IMR-90 (cell line): ENCODE data around the gene RER1. TPM values are rescaled to one million over a fixed set of nuclear protein-coding genes. Genes with fewer than 3 reads are reported as not detected.

Experiments
- ATAC-seq: fragments of 200-7000 bp; cut with Tn5 transposase; 2 replicates; pipeline ENCODE4 v1.9.1; 2020; ENCODE audit warnings: low read depth, mild to moderate bottlenecking, moderate library complexity
- BruUV-seq: library from RNA; stranded (reverse); fragments of 400-500 nt; replicated peaks from 2 replicates; lab custom pipeline; 2021; lab: Mats Ljungman, UMichigan
- CTCF ChIA-PET: fragments of 300-600 bp; formaldehyde crosslinking; extraction: SDS; loops from one replicate; lab custom pipeline; 2021; ENCODE audit warnings: antibody characterized with exemption; lab: Yijun Ruan, JAX
- POLR2A ChIA-PET: fragments of 300-600 bp; sonication (Branson Sonifier 250); formaldehyde crosslinking; loops from one replicate; lab custom pipeline; 2022; ENCODE audit warnings: antibody characterized with exemption; ENCODE audit not compliant: unreplicated experiment; lab: Charles Lee
- DNase-seq: peaks from one replicate; pipeline ENCODE4 v3.0.0; 2013
- H2AFZ ChIP-seq: replicated peaks from 2 replicates; pipeline ENCODE3; 2013; ENCODE audit warnings: low read length, mild to moderate bottlenecking; ENCODE audit not compliant: poor library complexity
- H2AK5ac ChIP-seq: 2 replicates; pipeline ENCODE4 v1.6.1; 2013; ENCODE audit warnings: low read depth, low read length, inconsistent platforms
- H2AK9ac ChIP-seq: replicated peaks from 2 replicates; pipeline ENCODE3; 2013; ENCODE audit warnings: mild to moderate bottlenecking, low read depth, low read length, moderate library complexity; ENCODE audit not compliant: poor library complexity
- H2BK120ac ChIP-seq: 2 replicates; pipeline ENCODE4 v1.6.1; 2013; ENCODE audit warnings: low read depth, low read length, inconsistent platforms
- H2BK15ac ChIP-seq: 3 replicates; pipeline ENCODE4 v1.6.1; 2013; ENCODE audit warnings: low read depth, low read length, inconsistent platforms
- H2BK20ac ChIP-seq: 2 replicates; pipeline ENCODE4 v1.6.1; 2013; ENCODE audit warnings: low read depth, mild to moderate bottlenecking, inconsistent platforms, low read length, moderate library complexity
- H2BK5ac ChIP-seq: 2 replicates; pipeline ENCODE4 v1.6.1; 2013; ENCODE audit warnings: mild to moderate bottlenecking, low read depth, low read length, inconsistent platforms; ENCODE audit not compliant: poor library complexity, severe bottlenecking
- H3K14ac ChIP-seq: replicated peaks from 2 replicates; pipeline ENCODE4 v1.6.1; 2013; ENCODE audit warnings: low read depth, low read length, inconsistent platforms
- H3K18ac ChIP-seq: 2 replicates; pipeline ENCODE4 v1.6.1; 2013; ENCODE audit warnings: low read depth, low read length, control low read depth
- H3K23ac ChIP-seq: 2 replicates; pipeline ENCODE4 v1.6.1; 2013; ENCODE audit warnings: low read depth, low read length, inconsistent platforms
- H3K27ac ChIP-seq: 2 replicates; pipeline ENCODE4 v1.5.1; 2013; ENCODE audit warnings: mild to moderate bottlenecking, control low read depth, low read length; ENCODE audit not compliant: insufficient read depth
- H3K27me3 ChIP-seq: 2 replicates; pipeline ENCODE4 v1.6.1; 2013; ENCODE audit warnings: low read length; ENCODE audit not compliant: control insufficient read depth, insufficient read depth
- H3K36me3 ChIP-seq: 2 replicates; pipeline ENCODE4 v1.6.1; 2013; ENCODE audit warnings: low read length, mixed read lengths; ENCODE audit not compliant: control insufficient read depth, insufficient read depth
- H3K4ac ChIP-seq: 2 replicates; pipeline ENCODE4 v1.6.1; 2013; ENCODE audit warnings: low read depth, low read length, inconsistent platforms
- H3K4me1 ChIP-seq: 2 replicates; pipeline ENCODE4 v1.6.1; 2013; ENCODE audit warnings: low read length, mixed read lengths; ENCODE audit not compliant: control insufficient read depth, insufficient read depth
- H3K4me2 ChIP-seq: 2 replicates; pipeline ENCODE4 v1.6.1; 2013; ENCODE audit warnings: low read depth, mild to moderate bottlenecking, control low read depth, low read length, moderate library complexity
- H3K4me3 ChIP-seq: 2 replicates; pipeline ENCODE4 v1.5.1; 2013; ENCODE audit warnings: low read depth, mild to moderate bottlenecking, control low read depth, low read length, moderate library complexity; ENCODE audit not compliant: insufficient read depth
- H3K56ac ChIP-seq: 2 replicates; pipeline ENCODE4 v1.6.1; 2013; ENCODE audit warnings: low read length, inconsistent platforms; ENCODE audit not compliant: insufficient read depth; ENCODE audit errors: extremely low read depth
- H3K79me1 ChIP-seq, 2 experiments: 2 replicates each; pipeline ENCODE4 v1.6.1; 2013; ENCODE audit warnings: low read length in 2 of 2, inconsistent platforms in 1 of 2, low read depth in 1 of 2
- H3K9ac ChIP-seq: 2 replicates; pipeline ENCODE4 v1.6.1; 2013; ENCODE audit warnings: low read depth, low read length, control low read depth
- H3K9me1 ChIP-seq: 2 replicates; pipeline ENCODE4 v1.6.1; 2013; ENCODE audit warnings: low read length, inconsistent platforms; ENCODE audit not compliant: insufficient read depth
- H3K9me3 ChIP-seq: 2 replicates; pipeline ENCODE4 v1.6.1; 2013; ENCODE audit warnings: low read length; ENCODE audit not compliant: control insufficient read depth, insufficient read depth
- H4K20me1 ChIP-seq: 2 replicates; pipeline ENCODE4 v1.6.1; 2013; ENCODE audit warnings: low read length, inconsistent platforms; ENCODE audit not compliant: insufficient read depth
- H4K5ac ChIP-seq: 2 replicates; pipeline ENCODE4 v1.6.1; 2013; ENCODE audit warnings: mild to moderate bottlenecking, low read depth, low read length, control low read depth
- H4K8ac ChIP-seq, 2 experiments: 2 replicates each; pipeline ENCODE4 v1.6.1; 2013; ENCODE audit warnings: low read depth in 2 of 2, low read length in 2 of 2, control low read depth in 1 of 2, inconsistent platforms in 1 of 2
- H4K91ac ChIP-seq: 2 replicates; pipeline ENCODE4 v1.6.1; 2013; ENCODE audit warnings: low read depth, low read length, inconsistent platforms; ENCODE audit not compliant: insufficient read depth
- CEBPB ChIP-seq: IDR thresholded peaks from 2 replicates; pipeline ENCODE4 v1.6.1; 2012; ENCODE audit warnings: low read depth, low read length, improper control_type of control experiment
- CHD1 ChIP-seq: IDR thresholded peaks from 2 replicates; pipeline ENCODE4 v1.6.1; 2012; ENCODE audit warnings: low read depth, low read length, improper control_type of control experiment
- MAFK ChIP-seq: IDR thresholded peaks from 2 replicates; pipeline ENCODE4 v1.6.1; 2012; ENCODE audit warnings: low read depth, low read length, improper control_type of control experiment
- POLR2A ChIP-seq: IDR thresholded peaks from 2 replicates; pipeline ENCODE4 v1.6.1; 2012; ENCODE audit warnings: mild to moderate bottlenecking, low read depth, low read length
- WGBS, 2 experiments: methylation state at CpG; one replicate each; pipeline versions ENCODE4 v1.1.5 to v1.1.7; 2013; ENCODE audit warnings: missing lambda C conversion rate in 2 of 2; ENCODE audit not compliant: insufficient read length in 1 of 2; ENCODE audit errors: extremely low coverage in 2 of 2; 5-methylcytosine and 5-hydroxymethylcytosine counted together
- dilution Hi-C: fragments of 300-500 bp; cut with HindIII; formaldehyde crosslinking; loops from one replicate; pipeline ENCODE4 v1.14.3; 2018; ENCODE audit warnings: low sequenced_read_pairs; ENCODE audit not compliant: unreplicated experiment
- in situ Hi-C: fragments of 300-500 bp; cut with MboI; formaldehyde crosslinking; loops from 3 replicates; pipeline ENCODE4 v1.14.3; 2019; ENCODE audit warnings: low sequenced_read_pairs, inconsistent platforms, mixed read lengths
- intact Hi-C: fragments of 100-400 bp; cut with micrococcal nuclease; formaldehyde crosslinking; loops from 2 replicates; pipeline ENCODE4 v1.10.0; 2022
- polyA plus RNA-seq, 3 experiments: library from polyadenylated mRNA; depleted of rRNA; stranded (reverse); fragments of >200 nt; gene quantifications; 2 replicates each; pipeline ENCODE4 v1.2.3, GENCODE V29; 2012; ENCODE audit warnings: low replicate concordance in 1 of 3
- total RNA-seq: library from RNA; depleted of rRNA; stranded (reverse); fragments of >200 nt; gene quantifications from 2 replicates; pipeline ENCODE4 v1.2.3, GENCODE V29; 2012
- TF ChIP-seq, protein P1 (sequence below): fragments of 150-350 bp; IDR thresholded peaks from 2 replicates; pipeline ENCODE4 v1.6.1; 2016; ENCODE audit warnings: low read depth, mild to moderate bottlenecking, low read length, moderate library complexity, borderline replicate concordance

The RER1 gene
- total and polyA plus RNA-seq, 2 of the 4 experiments (the other 2 are of a cell fraction) = 47.1 to 240 TPM

DNA sequence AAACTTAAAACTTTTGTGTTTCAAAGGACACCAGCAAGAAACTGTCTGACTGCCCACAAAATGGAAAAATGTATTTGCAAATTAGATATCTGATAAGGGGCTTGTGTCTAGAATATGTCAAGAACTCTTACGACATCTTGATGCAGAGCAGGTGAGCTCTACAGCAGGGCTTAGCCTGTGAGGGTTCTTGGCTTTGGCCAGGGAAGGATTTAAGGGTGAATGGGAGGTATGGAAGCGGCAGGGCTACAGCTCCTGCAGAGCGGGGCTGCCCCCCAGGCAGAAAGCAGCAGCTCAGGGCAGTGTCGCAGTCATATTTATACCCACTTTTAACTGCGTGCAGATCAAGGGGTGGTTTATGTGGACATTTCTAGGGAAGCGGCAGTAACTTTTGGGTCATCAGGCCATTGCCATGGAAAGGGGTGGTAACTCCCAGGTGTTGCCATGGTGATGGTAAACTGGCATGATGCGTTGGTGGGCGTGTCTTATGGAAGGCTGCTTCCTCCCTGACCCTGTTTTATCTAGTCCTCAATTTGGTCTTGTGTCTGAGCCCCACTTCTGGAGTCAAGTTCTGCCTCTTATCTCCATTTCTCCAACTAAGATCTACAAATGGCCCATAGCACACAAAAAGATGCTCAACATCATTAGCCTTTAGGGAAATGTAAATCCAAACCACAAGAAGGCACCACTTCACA, 23.4 kb upstream of the RER1 start:
- intact Hi-C loops = no loop called here
- H3K27me3 ChIP-seq = no peaks in the 10 kb centered on the region
- no peak overlapping the region for H2AK5ac ChIP-seq
- no peak overlapping the region for H2BK5ac ChIP-seq
- H3K14ac ChIP-seq = no peak overlapping the region
- H3K36me3 ChIP-seq = no peaks in the 10 kb centered on the region
- no peak overlapping the region for H2BK20ac ChIP-seq
- WGBS, 2 experiments = 90% methylated on average over 2 of the region's 8 CpGs; no CpG with 5 or more reads in 1 of the 2 experiments
- H3K9ac ChIP-seq = no peak overlapping the region
- dilution Hi-C loops = no loop called here
- H4K5ac ChIP-seq = no peak overlapping the region
- H3K23ac ChIP-seq = no peak overlapping the region
- H3K4ac ChIP-seq = no peak overlapping the region
- no peaks in the 10 kb centered on the region for H3K79me1 ChIP-seq
- no peak overlapping the region for H3K56ac ChIP-seq
- no peaks in the 10 kb centered on the region for H3K9me1 ChIP-seq
- H3K18ac ChIP-seq = no peak overlapping the region
- no peaks in the 10 kb centered on the region for H4K20me1 ChIP-seq
- H2BK120ac ChIP-seq = no peak overlapping the region
- no peak overlapping the region for H2AFZ ChIP-seq
- BruUV-seq = TSS peak; percentile 22
- no peak overlapping the region for H3K27ac ChIP-seq
- no peak overlapping the region for H3K4me2 ChIP-seq
- POLR2A ChIA-PET = no interaction called here
- no peak for DNase-seq
- in situ Hi-C loops = loop anchor here (25.0 kb wide), 1 partner anchor 406 kb away; no protein-coding TSS in a partner anchor
- no peak overlapping the region for H4K8ac ChIP-seq
- TF ChIP-seq CHD1 (no peak), MAFK (no peak), CEBPB (0 out of 2 replicates have a peak, but pooled peaks have one; percentile 5), POLR2A (no peak)
- TF ChIP-seq, protein P1, sequence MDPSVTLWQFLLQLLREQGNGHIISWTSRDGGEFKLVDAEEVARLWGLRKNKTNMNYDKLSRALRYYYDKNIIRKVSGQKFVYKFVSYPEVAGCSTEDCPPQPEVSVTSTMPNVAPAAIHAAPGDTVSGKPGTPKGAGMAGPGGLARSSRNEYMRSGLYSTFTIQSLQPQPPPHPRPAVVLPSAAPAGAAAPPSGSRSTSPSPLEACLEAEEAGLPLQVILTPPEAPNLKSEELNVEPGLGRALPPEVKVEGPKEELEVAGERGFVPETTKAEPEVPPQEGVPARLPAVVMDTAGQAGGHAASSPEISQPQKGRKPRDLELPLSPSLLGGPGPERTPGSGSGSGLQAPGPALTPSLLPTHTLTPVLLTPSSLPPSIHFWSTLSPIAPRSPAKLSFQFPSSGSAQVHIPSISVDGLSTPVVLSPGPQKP = no peak
- no peak overlapping the region for H4K91ac ChIP-seq
- CTCF ChIA-PET = interaction anchor here (0.6 kb wide), 1 partner anchor 17 kb away, joined by 3 read pairs; no protein-coding TSS in a partner anchor
- no peaks in the 10 kb centered on the region for H3K4me1 ChIP-seq
- ATAC-seq = no peak
- H3K9me3 ChIP-seq = no peaks in the 10 kb centered on the region
- no peak overlapping the region for H3K4me3 ChIP-seq
- H2BK15ac ChIP-seq = no peak overlapping the region
- H2AK9ac ChIP-seq = no peak overlapping the region
